ENCODE results near the gene CTSW. TPM values are rescaled to one million over a fixed set of nuclear protein-coding genes. Genes with fewer than 3 reads are reported as not detected.
A peak's percentile ranks its signal among the peaks of the same experiment; 100 is the strongest.

The CTSW gene
- polyA plus RNA-seq, 1 donor = 0.81 TPM

DNA sequence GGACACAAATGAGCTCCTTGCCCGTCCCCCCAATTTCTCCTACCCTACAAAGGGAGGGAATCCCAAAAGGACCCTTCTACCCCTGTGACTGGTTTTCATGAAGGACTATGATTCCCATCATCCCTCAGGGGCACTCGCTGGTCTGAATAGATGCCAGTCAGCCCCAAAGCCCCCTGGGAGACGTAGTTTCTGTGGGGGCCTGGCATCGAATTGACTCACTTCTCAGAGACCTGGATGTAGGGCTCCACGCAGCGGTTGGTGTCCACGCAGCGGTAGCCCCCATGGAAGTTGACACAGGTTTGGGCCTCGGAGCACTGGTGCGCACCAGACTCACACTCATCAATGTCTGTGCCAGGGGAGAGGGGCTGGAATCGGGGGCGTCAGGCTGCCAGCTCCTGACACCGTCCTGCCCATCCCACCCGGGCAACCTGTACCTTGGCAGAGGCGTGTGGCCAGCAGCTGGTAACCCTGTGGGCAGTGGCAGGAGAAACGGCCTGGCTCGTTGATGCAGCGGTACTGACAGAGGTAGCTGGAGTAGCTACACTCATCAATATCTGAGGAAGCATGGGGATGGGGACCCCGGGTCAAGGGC, 11.5 kb upstream of the CTSW start:
- DNase-seq = no peak

DNA sequence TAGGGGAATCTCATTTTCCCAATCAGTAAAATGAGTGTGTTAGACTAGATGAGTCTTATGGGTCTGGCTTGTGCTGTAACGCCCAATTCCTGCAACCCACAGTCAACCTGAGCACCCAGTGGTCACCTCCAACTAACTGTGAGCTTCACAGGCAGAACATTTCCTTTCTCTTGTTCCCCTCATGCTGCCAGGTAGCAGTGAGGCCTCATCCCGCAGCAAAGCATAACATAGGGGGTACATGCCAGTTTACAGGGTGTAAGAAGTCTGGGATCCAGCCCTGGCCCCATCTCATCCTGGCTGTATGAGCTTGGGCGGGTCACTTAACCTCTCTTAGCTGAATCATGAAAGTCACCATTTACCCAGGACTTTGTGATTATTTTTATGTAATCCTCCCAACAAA, 10.7 kb upstream of the CTSW start:
- no peak for DNase-seq

DNA sequence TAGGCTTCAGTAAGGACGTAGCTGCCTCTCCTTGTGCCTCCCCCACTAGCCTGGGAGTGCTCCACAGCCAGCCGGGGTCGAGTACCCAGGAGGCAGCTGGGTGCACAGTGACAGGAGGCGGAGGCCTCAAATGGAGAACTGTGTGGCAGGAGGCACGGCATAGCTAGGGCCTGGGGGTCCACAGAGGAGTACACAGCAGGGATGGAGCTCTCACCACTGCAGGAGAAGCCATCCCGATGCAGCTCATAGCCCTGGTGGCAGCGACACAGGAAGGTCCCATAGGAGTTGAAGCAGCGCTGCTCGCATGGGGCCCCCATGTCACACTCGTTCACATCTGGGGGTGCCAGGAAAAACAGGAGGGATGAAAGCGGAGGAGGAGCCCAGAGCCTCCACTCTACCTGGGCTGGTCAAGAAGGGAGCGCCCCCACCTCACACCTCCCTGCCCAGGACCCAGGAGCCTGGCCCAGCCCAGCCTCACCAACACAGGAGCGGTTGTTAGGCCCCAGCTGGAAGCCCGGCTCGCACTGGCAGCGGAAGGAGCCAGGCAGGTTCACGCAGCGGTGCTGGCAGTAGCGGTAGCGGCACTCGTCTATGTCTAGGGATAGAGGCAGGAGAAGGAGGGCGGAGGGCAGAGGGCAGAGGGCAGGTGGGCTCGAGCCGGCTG, 9.9 kb upstream of the CTSW start:
- no peak for DNase-seq

- no peak for DNase-seq
Measured at GRCh38 chr11:65870307-65870658, 9.4 kb upstream of the CTSW start.

DNA sequence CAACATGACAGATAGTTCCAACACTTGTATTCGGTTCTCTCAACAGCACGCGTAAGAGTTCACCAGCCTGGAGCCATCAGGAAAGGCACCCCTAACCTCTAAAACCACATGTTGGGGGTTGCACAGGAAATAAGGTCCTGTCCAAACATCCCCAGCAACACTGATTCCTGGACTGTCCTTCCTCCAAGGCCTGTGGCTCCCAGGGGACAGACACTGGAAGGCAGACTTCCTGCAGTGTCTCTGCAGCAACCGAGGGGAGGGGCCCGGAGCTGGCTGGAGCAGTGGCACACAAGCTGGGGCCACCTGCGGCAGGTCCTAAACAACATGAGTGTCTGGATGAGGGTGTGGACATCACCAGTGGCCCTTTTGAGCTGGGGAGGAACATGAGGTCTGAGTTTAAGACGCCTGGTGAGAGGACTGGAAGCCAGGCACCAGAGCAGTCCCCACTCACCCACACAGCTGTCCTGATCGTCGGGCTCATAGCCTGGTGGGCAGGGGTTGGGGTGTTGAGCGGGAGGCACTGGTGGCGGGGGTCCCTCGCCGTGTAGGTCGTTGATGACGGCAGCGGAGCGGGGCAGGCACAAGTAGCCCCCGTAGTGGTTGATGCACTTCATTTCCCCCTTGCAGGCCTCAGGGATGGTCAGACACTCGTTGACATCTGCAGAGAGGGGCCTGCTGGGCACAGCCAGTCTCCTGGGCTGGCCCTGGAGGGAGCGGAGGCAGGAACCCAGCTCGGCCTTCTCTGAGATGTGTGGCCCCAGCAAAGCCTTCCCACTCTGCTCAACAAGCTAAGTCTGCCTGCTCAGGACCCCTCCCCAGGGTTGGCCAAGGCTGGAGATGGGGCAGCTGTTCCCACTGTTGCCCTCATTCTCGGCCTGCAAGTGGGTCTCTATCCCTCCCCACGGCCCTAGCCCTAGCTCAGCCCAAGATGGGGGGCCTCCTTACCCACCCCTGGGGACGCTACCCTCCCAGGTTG, 8.6 kb upstream of the CTSW start:
- DNase-seq = no peak

GRCh38 chr11:65871811-65872548, 7.7 kb upstream of the CTSW start:
- DNase-seq = peak; percentile 41

DNA sequence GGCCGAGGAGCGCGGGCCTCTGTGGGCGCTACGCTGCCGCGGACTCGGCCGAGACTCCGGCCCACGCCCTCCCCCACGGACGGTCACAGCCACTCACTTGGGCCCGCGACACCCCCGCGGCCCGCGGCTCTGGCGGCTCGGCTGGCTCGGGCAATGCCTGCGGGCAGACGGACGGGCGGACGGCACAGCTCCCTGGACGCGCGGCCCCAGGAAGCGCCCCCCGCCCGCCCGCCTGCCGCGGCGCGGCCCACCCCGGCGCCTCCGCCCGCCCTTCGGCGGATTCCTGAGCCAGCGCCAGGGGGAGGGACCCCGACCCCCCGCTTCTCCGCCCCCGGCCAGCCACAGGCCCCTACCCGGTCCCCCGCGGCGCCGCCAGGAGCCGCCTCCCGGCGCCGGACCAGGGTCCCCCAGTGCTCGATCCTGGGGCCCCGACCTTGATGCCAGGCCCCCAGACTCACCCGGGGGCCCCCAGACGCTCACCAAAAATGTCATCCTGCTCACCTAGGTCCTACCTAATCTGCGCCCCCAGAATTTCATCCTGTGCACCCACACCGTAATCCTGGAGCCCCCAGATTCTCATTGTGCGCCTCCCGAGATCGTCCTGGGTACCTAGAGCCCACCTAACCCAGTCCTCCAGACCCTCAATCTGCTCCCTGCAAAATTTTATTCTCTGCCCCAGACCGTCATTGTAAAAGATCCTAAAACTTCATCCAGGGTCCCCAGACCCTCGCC, 6.9 kb upstream of the CTSW start, which contains the start of gene EFEMP2:
EFEMP2 (minus strand) TSS at position 215 of the 732 bp plus-strand sequence. CDS start 446 bp downstream, outside the sequence.
- peak; percentile 74 for DNase-seq

- peak; percentile 93 for DNase-seq
Measured at GRCh38 chr11:65873318-65874156, 6.1 kb upstream of the CTSW start.

GRCh38 chr11:65880027-65880426, 390 bp downstream of the CTSW start:
- DNase-seq = no peak

- DNase-seq = no peak
Measured at GRCh38 chr11:65880844-65881421, 1.3 kb downstream of the CTSW start.

DNA sequence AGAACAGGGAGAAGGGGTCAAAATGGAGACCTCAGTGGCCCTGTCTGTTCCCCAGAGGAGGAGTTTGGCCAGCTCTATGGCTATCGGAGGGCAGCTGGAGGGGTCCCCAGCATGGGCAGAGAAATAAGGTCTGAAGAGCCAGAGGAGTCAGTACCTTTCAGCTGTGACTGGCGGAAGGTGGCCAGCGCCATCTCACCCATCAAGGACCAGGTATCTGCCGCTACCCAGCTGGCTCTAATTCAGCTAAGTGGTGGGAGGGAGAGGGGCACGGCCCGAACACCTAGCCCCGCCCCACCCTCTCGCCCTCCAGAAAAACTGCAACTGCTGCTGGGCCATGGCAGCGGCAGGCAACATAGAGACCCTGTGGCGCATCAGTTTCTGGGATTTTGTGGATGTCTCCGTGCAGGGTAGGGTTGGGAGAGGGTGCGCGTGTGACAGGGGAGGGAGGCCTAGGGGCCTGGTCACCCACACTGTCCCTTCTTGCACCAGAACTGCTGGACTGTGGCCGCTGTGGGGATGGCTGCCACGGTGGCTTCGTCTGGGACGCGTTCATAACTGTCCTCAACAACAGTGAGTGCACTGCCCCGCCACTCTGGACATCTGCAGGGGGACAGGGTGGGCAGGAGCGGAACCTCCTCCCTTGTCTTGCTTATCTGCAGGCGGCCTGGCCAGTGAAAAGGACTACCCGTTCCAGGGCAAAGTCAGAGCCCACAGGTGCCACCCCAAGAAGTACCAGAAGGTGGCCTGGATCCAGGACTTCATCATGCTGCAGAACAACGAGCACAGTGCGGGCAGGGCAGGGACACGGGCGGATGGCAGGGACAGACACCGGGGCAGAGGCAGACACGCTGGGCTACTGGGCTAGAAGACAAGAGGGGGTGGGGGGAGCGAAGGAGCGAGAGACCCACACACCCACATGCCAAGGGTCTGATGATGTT, 2.8 kb downstream of the CTSW start:
- DNase-seq = no peak

- DNase-seq = no peak
Measured at GRCh38 chr11:65883058-65883761, 3.6 kb downstream of the CTSW start.

- DNase-seq = no peak
Measured at GRCh38 chr11:65883786-65884715, 4.4 kb downstream of the CTSW start.

GRCh38 chr11:65884716-65885092, 5.1 kb downstream of the CTSW start:
- peak; percentile 69 for DNase-seq

DNA sequence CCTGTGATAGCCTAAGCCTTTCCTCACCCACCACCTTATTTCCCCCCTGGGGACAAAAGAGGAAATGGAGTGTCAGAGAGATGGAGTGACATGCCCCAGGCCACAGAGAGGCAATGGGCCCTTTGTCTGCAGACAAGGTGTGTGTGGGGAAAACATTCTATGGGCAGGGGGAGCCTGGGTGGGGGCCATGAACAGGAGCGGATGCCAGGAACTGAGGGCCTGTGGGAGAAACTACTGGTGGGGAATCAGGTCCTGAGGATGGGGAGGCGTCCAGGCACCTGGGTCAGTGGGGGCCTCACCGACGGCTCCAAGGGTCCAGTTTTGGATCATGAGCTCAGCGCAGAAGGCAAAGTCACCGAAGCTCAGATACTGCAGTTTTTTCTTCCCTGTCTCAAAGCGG, 5.6 kb downstream of the CTSW start:
- no peak for DNase-seq

GRCh38 chr11:65885808-65886536, 6.3 kb downstream of the CTSW start:
- DNase-seq = no peak
